ENCODE results near the gene PACC1. TPM values are rescaled to one million over a fixed set of nuclear protein-coding genes. Genes with fewer than 3 reads are reported as not detected.
"Not testable (repeated sequence)": the region's sequence is repeated elsewhere in the genome, so short reads cannot be mapped to it uniquely, and the experiment has no call there.

Gene PACC1
- total RNA-seq, 4 donors from 2014 or later = 2.2 to 5.0 (median 3.7) TPM

DNA sequence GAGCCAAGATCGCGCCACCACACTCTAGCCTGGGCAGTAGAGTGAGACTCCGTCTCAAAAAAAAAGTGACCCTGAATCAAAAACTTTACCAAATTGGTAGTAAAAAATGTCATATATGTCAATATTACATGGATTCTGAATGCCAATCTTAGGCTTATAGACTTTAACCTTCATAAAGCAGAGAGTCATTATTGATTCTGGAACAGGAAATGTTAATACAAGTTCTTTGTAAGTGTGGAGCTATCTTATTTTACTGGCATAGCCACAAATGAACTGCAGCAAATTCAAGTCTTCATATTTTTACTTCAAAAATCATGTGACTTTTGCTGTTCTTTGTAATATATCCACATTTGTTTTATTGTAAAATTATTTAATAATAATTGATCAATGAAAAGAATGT lies 88.1 kb downstream of the PACC1 start:
- Histone ChIP-seq H3K27ac (replicated peaks in 1 of 4) (no peak overlapping the region), H3K9me3 (no peaks in the 10 kb centered on the region), H3K27me3 (no peaks in the 10 kb centered on the region), H3K4me1 (peaks cover 0 to 22% (median 16%) of the 10 kb centered on the region in 4 donors), H3K36me3 (peaks cover 0 to 17% (median 8%) of the 10 kb centered on the region in 4 donors), H3K4me3 (no peak overlapping the region)
- DNase-seq (ENCODE audit: extremely low spot score) = no peak
- intact Hi-C loops (cut with DNase I) = no loop called here
- 98% methylated on average over 3 of the region's 3 CpGs for WGBS
- TF ChIP-seq POLR2A (IDR thresholded peaks at IDR 0.05; ENCODE audit: low read depth) (no peak), POLR2AphosphoS5 (IDR thresholded peaks at IDR 0.05) (no peak), EP300 (IDR thresholded peaks at IDR 0.05) (no peak)
- TF ChIP-seq, protein P1, sequence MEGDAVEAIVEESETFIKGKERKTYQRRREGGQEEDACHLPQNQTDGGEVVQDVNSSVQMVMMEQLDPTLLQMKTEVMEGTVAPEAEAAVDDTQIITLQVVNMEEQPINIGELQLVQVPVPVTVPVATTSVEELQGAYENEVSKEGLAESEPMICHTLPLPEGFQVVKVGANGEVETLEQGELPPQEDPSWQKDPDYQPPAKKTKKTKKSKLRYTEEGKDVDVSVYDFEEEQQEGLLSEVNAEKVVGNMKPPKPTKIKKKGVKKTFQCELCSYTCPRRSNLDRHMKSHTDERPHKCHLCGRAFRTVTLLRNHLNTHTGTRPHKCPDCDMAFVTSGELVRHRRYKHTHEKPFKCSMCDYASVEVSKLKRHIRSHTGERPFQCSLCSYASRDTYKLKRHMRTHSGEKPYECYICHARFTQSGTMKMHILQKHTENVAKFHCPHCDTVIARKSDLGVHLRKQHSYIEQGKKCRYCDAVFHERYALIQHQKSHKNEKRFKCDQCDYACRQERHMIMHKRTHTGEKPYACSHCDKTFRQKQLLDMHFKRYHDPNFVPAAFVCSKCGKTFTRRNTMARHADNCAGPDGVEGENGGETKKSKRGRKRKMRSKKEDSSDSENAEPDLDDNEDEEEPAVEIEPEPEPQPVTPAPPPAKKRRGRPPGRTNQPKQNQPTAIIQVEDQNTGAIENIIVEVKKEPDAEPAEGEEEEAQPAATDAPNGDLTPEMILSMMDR (IDR thresholded peaks at IDR 0.05) = no peak

DNA sequence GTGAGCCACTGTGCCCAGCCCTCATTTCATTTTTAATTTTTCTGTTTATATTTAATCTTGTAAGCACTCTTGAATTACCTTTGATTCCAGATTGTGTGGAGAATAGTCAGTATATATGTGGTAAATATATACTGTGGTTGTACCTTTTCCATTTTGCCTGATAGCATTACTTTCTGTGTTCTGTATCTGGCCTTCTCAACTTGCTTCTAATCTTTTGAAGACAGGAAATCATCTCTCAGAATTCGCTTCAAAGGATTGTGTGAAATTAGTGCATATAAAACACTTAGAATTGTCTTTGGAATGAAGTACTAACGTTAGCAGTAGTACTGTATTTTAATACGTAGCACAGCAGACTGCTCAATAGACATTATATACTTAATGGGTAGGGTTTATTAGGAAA lies 91.6 kb downstream of the PACC1 start:
- H3K27me3 ChIP-seq = no peaks in the 10 kb centered on the region
- H3K4me3 ChIP-seq = no peak overlapping the region
- DNase-seq (ENCODE audit: extremely low spot score) = no peak
- H3K9me3 ChIP-seq = no peaks in the 10 kb centered on the region
- WGBS = 90% methylated on average over 3 of the region's 3 CpGs
- H3K27ac ChIP-seq (replicated peaks in 1 of 4) = no peak overlapping the region
- peaks cover 4 to 24% (median 14%) of the 10 kb centered on the region in 4 donors for H3K4me1 ChIP-seq
- no peaks in the 10 kb centered on the region for H3K36me3 ChIP-seq
- TF ChIP-seq EP300 (IDR thresholded peaks at IDR 0.05) (no peak), POLR2AphosphoS5 (IDR thresholded peaks at IDR 0.05) (no peak), POLR2A (IDR thresholded peaks at IDR 0.05; ENCODE audit: low read depth) (no peak)
- TF ChIP-seq, protein P1 (IDR thresholded peaks at IDR 0.05) = no peak
- intact Hi-C loops (cut with DNase I) = no loop called here

DNA sequence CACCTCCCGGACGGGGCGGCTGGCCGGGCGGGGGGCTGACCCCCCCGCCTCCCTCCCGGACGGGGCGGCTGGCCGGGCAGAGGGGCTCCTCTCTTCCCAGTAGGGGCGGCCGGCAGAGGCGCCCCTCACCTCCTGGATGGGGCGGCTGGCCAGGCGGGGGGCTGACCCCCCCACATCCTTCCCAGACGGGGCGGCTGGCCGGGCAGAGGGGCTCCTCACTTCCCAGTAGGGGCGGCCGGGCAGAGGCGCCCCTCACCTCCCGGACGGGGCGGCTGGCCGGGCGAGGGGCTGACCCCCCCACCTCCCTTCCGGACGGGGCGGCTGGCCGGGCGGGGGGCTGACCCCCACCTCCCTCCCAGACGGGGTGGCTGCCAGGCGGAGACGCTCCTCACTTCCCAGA lies 93.7 kb downstream of the PACC1 start:
- peaks cover 10 to 25% (median 19%) of the 10 kb centered on the region in 4 donors for H3K4me1 ChIP-seq
- H3K27ac ChIP-seq (replicated peaks in 1 of 4); H3K36me3 ChIP-seq; intact Hi-C loops (cut with DNase I); DNase-seq (ENCODE audit: extremely low spot score); H3K4me3 ChIP-seq; H3K27me3 ChIP-seq; H3K9me3 ChIP-seq: not testable (repeated sequence)
- WGBS = 95% methylated on average over 7 of the region's 34 CpGs

DNA sequence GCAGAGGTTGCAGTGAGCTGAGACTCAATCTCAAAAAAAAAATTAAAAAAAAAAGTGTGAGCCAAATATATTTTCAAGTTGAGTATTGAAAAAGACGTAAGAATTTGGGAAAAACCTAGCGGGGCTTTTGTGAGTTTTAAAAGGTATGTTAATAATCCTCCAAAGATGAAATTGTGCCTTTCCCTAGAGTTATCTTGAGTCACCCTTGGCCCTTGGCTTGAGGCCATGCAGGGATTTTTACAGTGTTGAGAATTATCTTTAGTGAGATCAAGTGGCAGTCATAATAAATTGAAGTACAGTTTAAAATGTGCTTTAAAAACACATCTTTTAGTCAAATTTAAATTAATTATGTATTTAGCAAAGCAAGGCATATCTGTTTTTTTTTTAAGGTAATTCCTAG lies 96.8 kb downstream of the PACC1 start:
- WGBS = 88% methylated on average over 2 of the region's 2 CpGs
- intact Hi-C loops (cut with DNase I) = no loop called here

DNA sequence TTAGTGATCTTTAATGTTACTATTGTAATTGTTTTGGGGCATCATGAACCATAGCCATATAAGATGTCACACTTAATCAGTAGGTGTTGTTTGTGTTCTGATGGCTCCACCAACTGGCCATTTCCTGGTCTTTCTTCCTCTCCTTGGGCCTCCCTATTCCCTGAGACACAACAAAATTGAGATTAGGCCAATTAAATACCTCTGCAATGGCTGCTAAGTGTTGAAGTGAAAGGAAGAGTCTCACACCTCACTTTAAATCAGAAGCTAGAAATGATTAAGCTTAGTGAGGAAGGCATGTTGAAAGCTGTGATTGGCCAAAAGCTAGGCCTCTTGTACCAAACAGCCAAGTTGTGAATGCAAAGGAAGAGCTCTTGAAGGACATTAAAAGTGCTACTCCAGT lies 98.8 kb downstream of the PACC1 start:
- Histone ChIP-seq H3K9me3 (peaks cover 0 to 4% (median 0%) of the 10 kb centered on the region in 4 donors), H3K27me3 (no peaks in the 10 kb centered on the region), H3K4me3 (no peak overlapping the region), H3K4me1 (peaks cover 16 to 29% (median 22%) of the 10 kb centered on the region in 4 donors), H3K36me3 (no peaks in the 10 kb centered on the region), H3K27ac (replicated peaks in 1 of 4) (no peak overlapping the region)
- intact Hi-C loops (cut with DNase I) = no loop called here
- no peak for TF ChIP-seq POLR2A (IDR thresholded peaks at IDR 0.05; ENCODE audit: low read depth)
- no peak for TF ChIP-seq POLR2AphosphoS5 (IDR thresholded peaks at IDR 0.05)
- no peak for TF ChIP-seq EP300 (IDR thresholded peaks at IDR 0.05)
- TF ChIP-seq, protein P1 (IDR thresholded peaks at IDR 0.05) = peak; percentile 12 to 21 (median 14)
- no peak for DNase-seq (ENCODE audit: extremely low spot score)

More for the DNA sequence above, 96.8 kb downstream of the PACC1 start:
- no peak for DNase-seq (ENCODE audit: extremely low spot score)
- TF ChIP-seq, protein P1 (IDR thresholded peaks at IDR 0.05) = no peak
- Histone ChIP-seq H3K36me3 (no peaks in the 10 kb centered on the region), H3K27ac (replicated peaks in 1 of 4) (no peak overlapping the region), H3K9me3 (peaks cover 0 to 2% (median 0%) of the 10 kb centered on the region in 4 donors), H3K27me3 (no peaks in the 10 kb centered on the region), H3K4me3 (no peak overlapping the region), H3K4me1 (peaks cover 14 to 29% (median 21%) of the 10 kb centered on the region in 4 donors)
